A549 (cell line): Measurements from ENCODE around the gene BICDL1.

Experiments
- CBX2 ChIP-seq: fragments of 200-600 bp; sonication (generic); IDR thresholded peaks from 2 replicates; pipeline ENCODE4 v1.6.1; 2016; ENCODE audit warnings: low read depth, mild to moderate bottlenecking, borderline replicate concordance
- KDM1A ChIP-seq: fragments of 200-600 bp; sonication (generic); IDR thresholded peaks from 2 replicates; pipeline ENCODE4 v1.6.1; 2016; ENCODE audit warnings: low read depth, mild to moderate bottlenecking
- KDM5A ChIP-seq: fragments of 200-600 bp; sonication (generic); IDR thresholded peaks from 2 replicates; pipeline ENCODE4 v1.6.1; 2016; ENCODE audit warnings: antibody characterized with exemption, mild to moderate bottlenecking
- PBX3 ChIP-seq: IDR thresholded peaks from 2 replicates; pipeline ENCODE4 v1.6.1; 2012
- POLR2AphosphoS2 ChIP-seq: conservative IDR thresholded peaks from 2 replicates; pipeline ENCODE4 v1.6.1; 2012; ENCODE audit warnings: low read length, improper control_type of control experiment, inconsistent platforms
- RCOR1 ChIP-seq: fragments of 150-350 bp; IDR thresholded peaks from 2 replicates; pipeline ENCODE4 v1.6.1; 2014; ENCODE audit warnings: antibody characterized with exemption, low read length, low read depth
- REST ChIP-seq: fragments of 200-600 bp; sonication (generic); IDR thresholded peaks from 2 replicates; pipeline ENCODE4 v1.6.1; 2016; ENCODE audit warnings: antibody characterized with exemption, mild to moderate bottlenecking, moderate library complexity
- ZC3H11A ChIP-seq: fragments of 450-650 bp; IDR thresholded peaks from 2 replicates; pipeline ENCODE4 v1.6.1; 2014; ENCODE audit warnings: antibody characterized with exemption, mild to moderate bottlenecking
- ZFP36 ChIP-seq: fragments of 450-650 bp; IDR thresholded peaks from 2 replicates; pipeline ENCODE4 v1.6.1; 2014; ENCODE audit warnings: borderline replicate concordance; ENCODE audit not compliant: partially characterized antibody
- TF ChIP-seq, protein P1 (sequence below): fragments of >200 bp; sonication (Bioruptor Twin); formaldehyde crosslinking; IDR thresholded peaks from 3 replicates; pipeline ENCODE4 v1.5.1; 2016

- TF ChIP-seq CBX2 = no peak
- no peak for TF ChIP-seq ZC3H11A
- TF ChIP-seq, protein P1, sequence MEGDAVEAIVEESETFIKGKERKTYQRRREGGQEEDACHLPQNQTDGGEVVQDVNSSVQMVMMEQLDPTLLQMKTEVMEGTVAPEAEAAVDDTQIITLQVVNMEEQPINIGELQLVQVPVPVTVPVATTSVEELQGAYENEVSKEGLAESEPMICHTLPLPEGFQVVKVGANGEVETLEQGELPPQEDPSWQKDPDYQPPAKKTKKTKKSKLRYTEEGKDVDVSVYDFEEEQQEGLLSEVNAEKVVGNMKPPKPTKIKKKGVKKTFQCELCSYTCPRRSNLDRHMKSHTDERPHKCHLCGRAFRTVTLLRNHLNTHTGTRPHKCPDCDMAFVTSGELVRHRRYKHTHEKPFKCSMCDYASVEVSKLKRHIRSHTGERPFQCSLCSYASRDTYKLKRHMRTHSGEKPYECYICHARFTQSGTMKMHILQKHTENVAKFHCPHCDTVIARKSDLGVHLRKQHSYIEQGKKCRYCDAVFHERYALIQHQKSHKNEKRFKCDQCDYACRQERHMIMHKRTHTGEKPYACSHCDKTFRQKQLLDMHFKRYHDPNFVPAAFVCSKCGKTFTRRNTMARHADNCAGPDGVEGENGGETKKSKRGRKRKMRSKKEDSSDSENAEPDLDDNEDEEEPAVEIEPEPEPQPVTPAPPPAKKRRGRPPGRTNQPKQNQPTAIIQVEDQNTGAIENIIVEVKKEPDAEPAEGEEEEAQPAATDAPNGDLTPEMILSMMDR = no peak
- no peak for TF ChIP-seq REST
- no peak for TF ChIP-seq KDM5A
- TF ChIP-seq PBX3 = no peak
- no peak for TF ChIP-seq ZFP36
- no peak for TF ChIP-seq POLR2AphosphoS2
- no peak for TF ChIP-seq KDM1A
- TF ChIP-seq RCOR1 = no peak
These were observed 97.0 kb downstream of the BICDL1 start for GRCh38 chr12:120085920-120086645.
